NCI-H2107 treated with DMSO at 0.1 percent for 48 hours (cell line): Measurements from ENCODE around the gene GPC3.
"Not testable (repeated sequence)": the region's sequence is repeated elsewhere in the genome, so short reads cannot be mapped to it uniquely, and the experiment has no call there.

Source experiments
- DNase-seq: peaks from one replicate; lab custom pipeline; 2025; ENCODE audit not compliant: unreplicated experiment; lab: John Stamatoyannopoulos, UW

Gene GPC3

GRCh38 chrX:133786382-133786781 is 199.0 kb downstream of the GPC3 start:
- no peak for DNase-seq

DNA sequence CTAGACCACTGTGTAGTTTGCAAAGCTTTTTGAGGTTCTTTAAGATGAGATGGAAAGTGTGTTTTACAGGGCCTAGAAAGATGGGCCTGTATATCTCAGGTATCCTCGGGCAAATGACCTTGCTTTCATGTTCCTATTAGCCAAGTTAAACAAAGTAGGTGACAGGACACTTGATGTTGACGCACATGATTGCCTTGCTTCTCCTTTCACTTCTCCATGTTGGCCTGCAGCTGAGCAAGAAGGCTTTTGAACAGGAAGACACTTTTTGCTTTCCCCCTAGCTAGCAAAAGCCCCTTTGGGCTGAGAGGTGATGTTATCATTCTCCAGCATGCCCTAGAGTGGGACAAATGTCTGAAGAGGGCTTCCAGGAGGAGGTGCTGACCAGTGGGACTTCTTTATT is 202.1 kb downstream of the GPC3 start:
- DNase-seq = no peak

- DNase-seq = no peak
These were observed 204.2 kb downstream of the GPC3 start for GRCh38 chrX:133781174-133781573.

GRCh38 chrX:133776072-133776471 is 209.3 kb downstream of the GPC3 start:
- DNase-seq = no peak

DNA sequence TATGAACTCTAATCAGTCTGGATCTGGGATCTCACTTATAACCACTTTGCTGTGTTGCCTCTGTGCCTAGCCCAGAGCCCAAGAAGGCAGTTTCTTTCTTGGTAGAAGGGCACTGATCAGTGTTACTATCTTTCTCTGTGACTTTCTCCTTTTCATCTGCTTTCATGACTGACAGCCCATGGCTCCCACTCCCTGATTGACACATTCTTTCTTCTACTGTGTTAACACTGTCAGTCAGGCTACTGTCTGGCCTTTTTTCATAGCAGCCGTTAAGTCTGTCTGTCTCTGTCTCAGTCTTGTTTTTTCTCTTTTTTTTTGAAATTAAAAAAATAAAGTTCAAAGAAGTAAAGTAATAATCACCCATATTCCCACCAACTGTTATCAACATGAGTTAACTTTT is 210.6 kb downstream of the GPC3 start:
- no peak for DNase-seq

GRCh38 chrX:133771086-133771646 is 214.2 kb downstream of the GPC3 start:
- DNase-seq = no peak

- DNase-seq = not testable (repeated sequence)
These were observed 222.3 kb downstream of the GPC3 start for GRCh38 chrX:133762976-133763548.

DNA sequence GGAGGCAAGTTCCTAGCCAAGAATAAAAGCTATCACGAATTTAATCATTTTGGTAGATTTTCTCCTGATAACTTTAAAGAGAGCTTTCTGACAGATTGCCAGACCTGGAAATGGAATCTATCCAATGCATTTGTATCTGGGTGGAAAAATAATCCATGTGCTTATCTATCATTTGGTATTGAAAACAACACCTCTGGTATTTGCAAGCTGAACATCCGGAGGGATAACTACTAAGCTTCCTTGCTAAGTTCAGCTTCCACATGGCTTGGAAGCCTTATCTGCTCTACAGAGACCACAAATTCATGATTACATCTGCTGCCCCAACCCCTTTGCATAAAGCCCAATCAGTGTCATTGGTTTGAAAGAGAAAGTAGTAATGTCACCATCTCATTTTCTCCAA is 230.7 kb downstream of the GPC3 start:
- no peak for DNase-seq

GRCh38 chrX:133749951-133750350 is 235.4 kb downstream of the GPC3 start:
- peak; percentile 64 for DNase-seq

- DNase-seq = peak; percentile 16
These were observed 236.0 kb downstream of the GPC3 start for GRCh38 chrX:133749370-133749769.

- no peak for DNase-seq
These were observed 238.2 kb downstream of the GPC3 start for GRCh38 chrX:133747196-133747595.

DNA sequence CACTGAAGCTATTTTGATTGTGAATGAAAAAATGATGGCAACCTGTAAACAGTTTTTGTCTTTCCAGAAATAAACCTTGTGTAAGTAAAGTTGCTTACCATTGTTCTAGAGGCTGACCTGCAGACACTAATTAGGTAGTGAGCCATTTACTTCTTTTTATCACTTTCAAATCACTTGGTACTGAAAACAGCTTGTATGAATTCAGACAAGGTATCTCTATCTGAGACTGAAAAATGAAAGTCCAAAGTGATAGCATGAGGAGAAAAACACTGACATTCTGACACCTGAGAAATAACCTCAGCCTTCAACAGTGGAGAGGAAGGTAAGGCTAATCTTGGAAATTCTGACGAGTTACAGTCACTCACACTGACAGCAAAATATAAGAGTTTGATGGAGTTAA is 238.8 kb downstream of the GPC3 start:
- no peak for DNase-seq

GRCh38 chrX:133745349-133745748 is 240.0 kb downstream of the GPC3 start:
- DNase-seq = no peak

- DNase-seq = no peak
These were observed 242.6 kb downstream of the GPC3 start for GRCh38 chrX:133742602-133743305.

- DNase-seq = no peak
These were observed 244.1 kb downstream of the GPC3 start for GRCh38 chrX:133741303-133741702.

DNA sequence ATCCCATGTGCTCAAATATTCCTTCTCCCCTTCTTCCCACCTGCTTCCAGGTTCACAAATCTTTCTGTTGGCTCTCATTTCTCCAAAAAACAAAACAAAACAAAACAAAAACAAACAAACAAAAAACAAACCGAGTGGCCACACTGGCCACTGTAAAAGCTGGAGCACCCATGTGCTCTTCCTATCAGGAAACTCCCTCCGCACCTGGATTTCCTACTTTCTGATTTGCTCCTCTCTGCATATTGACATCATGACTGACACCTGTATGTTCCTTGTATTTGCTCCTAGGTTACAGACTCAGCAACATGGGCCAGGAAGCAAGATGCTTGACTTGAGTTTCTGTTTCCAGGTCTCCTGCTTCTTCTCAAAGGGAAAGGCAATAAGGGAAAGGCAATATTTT is 258.8 kb downstream of the GPC3 start:
- no peak for DNase-seq

DNA sequence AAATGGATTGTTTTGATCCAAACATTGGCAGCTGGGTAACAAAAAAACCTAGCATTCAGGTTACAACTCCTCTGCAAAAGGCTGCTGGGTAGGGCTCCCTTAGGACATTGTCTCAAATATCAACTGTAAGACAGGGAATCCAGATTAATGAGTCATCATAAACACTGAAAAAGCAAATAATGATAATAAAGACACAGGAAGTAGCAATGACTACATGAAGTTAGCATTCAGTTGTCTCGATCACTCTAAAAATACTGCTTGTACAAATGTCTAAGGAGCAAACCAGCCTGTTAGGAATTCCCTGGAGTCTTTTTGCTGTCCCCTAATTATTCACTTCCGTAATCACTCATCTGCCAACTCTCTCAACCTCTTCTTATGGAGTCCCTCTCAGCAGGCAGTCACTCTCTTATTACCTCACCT is 259.2 kb downstream of the GPC3 start:
- DNase-seq = peak; percentile 83

- no peak for DNase-seq
These were observed 261.5 kb downstream of the GPC3 start for GRCh38 chrX:133723930-133724329.

GRCh38 chrX:133722756-133723155 is 262.6 kb downstream of the GPC3 start:
- no peak for DNase-seq

DNA sequence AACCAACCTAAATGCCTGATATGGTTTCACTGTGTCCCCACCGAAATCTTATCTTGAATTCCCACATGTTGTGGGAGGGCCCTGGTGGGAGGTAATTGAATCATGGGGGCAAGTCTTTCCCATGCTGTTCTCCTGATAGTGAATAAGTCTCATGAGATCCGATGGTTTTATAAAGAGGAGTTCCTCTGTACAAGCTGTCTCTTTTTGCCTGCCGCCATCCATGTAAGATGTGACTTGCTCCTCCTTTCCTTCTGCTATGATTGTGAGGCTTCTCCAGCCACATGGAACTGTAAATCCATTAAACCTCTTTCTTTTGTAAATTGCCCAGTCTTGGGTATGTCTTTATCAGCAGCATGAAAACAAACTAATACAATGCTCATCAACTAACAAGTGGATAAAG is 265.1 kb downstream of the GPC3 start:
- DNase-seq = not testable (repeated sequence)

DNA sequence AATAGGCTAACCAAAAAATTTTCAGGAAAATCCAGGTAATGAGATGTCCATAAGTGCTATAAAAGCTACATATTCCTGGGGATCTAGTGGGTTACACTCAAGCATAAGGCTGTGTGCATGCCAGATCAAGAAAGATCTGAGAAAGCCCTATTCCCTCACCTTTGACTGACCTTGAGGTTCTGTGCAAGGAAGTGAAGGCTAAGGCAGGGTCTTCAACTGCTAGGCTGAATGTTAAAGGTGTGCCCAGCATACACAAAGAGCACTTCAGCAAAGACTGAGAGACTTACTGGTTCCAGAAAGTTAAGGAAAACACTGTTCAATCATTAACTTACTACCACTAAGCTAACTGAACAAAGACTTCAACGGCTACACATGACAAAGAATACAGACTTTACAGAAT is 269.7 kb downstream of the GPC3 start:
- no peak for DNase-seq

- DNase-seq = no peak
These were observed 275.9 kb downstream of the GPC3 start for GRCh38 chrX:133709501-133709900.

DNA sequence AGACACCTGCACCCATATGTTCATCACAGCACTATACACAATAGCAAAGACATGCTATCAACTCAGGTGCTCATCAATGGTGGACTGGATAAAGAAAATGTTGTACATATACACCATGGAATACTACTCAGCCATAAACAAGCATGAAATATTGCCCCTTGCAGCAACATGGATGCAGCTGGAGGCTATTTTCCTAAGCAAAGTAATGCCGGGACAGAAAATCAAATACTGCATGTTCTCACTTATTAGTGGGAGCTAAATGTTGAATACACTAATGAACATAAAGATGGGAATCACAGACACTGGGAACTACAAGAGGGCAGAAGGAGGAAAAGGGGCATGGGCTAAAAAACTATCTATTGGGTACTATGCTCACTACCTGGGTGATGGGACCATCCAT is 278.5 kb downstream of the GPC3 start:
- DNase-seq = no peak
